ENCODE measurements around the gene NBPF3. TPM values are rescaled to one million over a fixed set of nuclear protein-coding genes. Genes with fewer than 3 reads are reported as not detected.
"Not testable (repeated sequence)": the region's sequence is repeated elsewhere in the genome, so short reads cannot be mapped to it uniquely, and the experiment has no call there.

NBPF3 gene
- total and polyA plus RNA-seq, 2 experiments from 2014 or later = 2.7 to 18.1 TPM

- Histone ChIP-seq H2AFZ (no peak overlapping the region), H3K27ac (ENCODE audit: low read depth) (no peak overlapping the region), H3K36me3 (ENCODE audit: insufficient read depth) (no peaks in the 10 kb centered on the region; the same call in 1 of the 2 replicates), H3K4me3 (no peak overlapping the region), H3K27me3 (ENCODE audit: insufficient read depth) (peaks cover 6% of the 10 kb centered on the region), H4K20me1 (replicated peaks; ENCODE audit: insufficient read depth) (no peaks in the 10 kb centered on the region), H3K4me2 (no peak overlapping the region), H3K79me2 (replicated peaks; ENCODE audit: insufficient read depth) (no peaks in the 10 kb centered on the region), H3K4me1 (ENCODE audit: insufficient read depth) (no peaks in the 10 kb centered on the region), H3F3A (replicated peaks; ENCODE audit: low read depth) (no peaks in the 10 kb centered on the region), H3K9me2 (ENCODE audit: insufficient read depth) (no peaks in the 10 kb centered on the region)
- no peaks in the 10 kb centered on the region for H3K4me1 Mint-ChIP-seq
- TF ChIP-seq CTCF (conservative IDR thresholded peaks at IDR 0.05; ENCODE audit: low read depth in 2 of 2) (no peak), ZNF331 (CRISPR knock-in tag; IDR thresholded peaks at IDR 0.05; ENCODE audit: low read depth) (no peak)
- no peaks in the 10 kb centered on the region for H3K9me3 Mint-ChIP-seq
- ATAC-seq (no peak), DNase-seq (ENCODE audit: low spot score) (no peak)
- no peak overlapping the region for H3K4me3 Mint-ChIP-seq
- no peak overlapping the region for H3K27ac Mint-ChIP-seq
- peaks cover 12% of the 10 kb centered on the region for H3K36me3 Mint-ChIP-seq (ENCODE audit: low read depth)
- peaks cover 4% of the 10 kb centered on the region for H3K27me3 Mint-ChIP-seq (ENCODE audit: insufficient read depth, low read depth, poor library complexity)
These were observed 38.4 kb downstream of the NBPF3 start for GRCh38 chr1:21478356-21478755.

- H3K9me3 Mint-ChIP-seq; H3K27ac Mint-ChIP-seq; H3K36me3 Mint-ChIP-seq (ENCODE audit: low read depth); H3K4me1 ChIP-seq (ENCODE audit: insufficient read depth); H3F3A ChIP-seq (replicated peaks; ENCODE audit: low read depth); H3K27ac ChIP-seq (ENCODE audit: low read depth); H3K9me2 ChIP-seq (ENCODE audit: insufficient read depth); ATAC-seq; H3K4me2 ChIP-seq; H3K79me2 ChIP-seq (replicated peaks; ENCODE audit: insufficient read depth); H2AFZ ChIP-seq; H3K36me3 ChIP-seq (ENCODE audit: insufficient read depth); H4K20me1 ChIP-seq (replicated peaks; ENCODE audit: insufficient read depth); H3K4me1 Mint-ChIP-seq; H3K4me3 ChIP-seq; H3K27me3 ChIP-seq (ENCODE audit: insufficient read depth); H3K4me3 Mint-ChIP-seq; DNase-seq (ENCODE audit: low spot score): not testable (repeated sequence)
- H3K27me3 Mint-ChIP-seq (ENCODE audit: insufficient read depth, low read depth, poor library complexity) = peaks cover 13% of the 10 kb centered on the region
These were observed 43.9 kb downstream of the NBPF3 start for GRCh38 chr1:21483881-21484280.

GRCh38 chr1:21489146-21489545 is 49.2 kb downstream of the NBPF3 start:
- TF ChIP-seq NANOG (IDR thresholded peaks at IDR 0.05; ENCODE audit: borderline replicate concordance) (no peak), ZNF331 (CRISPR knock-in tag; IDR thresholded peaks at IDR 0.05; ENCODE audit: low read depth) (no peak), REST (IDR thresholded peaks at IDR 0.05; ENCODE audit: unreplicated experiment) (no peak), ETS1 (IDR thresholded peaks at IDR 0.05) (no peak), JUNB (IDR thresholded peaks at IDR 0.05; ENCODE audit: unreplicated experiment) (no peak)
- ATAC-seq = no peak
- Histone ChIP-seq H3K9me2 (ENCODE audit: insufficient read depth) (no peaks in the 10 kb centered on the region), H4K20me1 (replicated peaks; ENCODE audit: insufficient read depth) (no peaks in the 10 kb centered on the region), H3K36me3 (ENCODE audit: insufficient read depth) (no peaks in the 10 kb centered on the region), H3K79me2 (replicated peaks; ENCODE audit: insufficient read depth) (no peaks in the 10 kb centered on the region), H3F3A (replicated peaks; ENCODE audit: low read depth) (no peaks in the 10 kb centered on the region), H3K27ac (ENCODE audit: low read depth) (no peak overlapping the region), H3K4me1 (ENCODE audit: insufficient read depth) (no peaks in the 10 kb centered on the region), H3K4me3 (no peak overlapping the region), H3K27me3 (ENCODE audit: insufficient read depth) (no peaks in the 10 kb centered on the region), H2AFZ (no peak overlapping the region), H3K4me2 (no peak overlapping the region)
- Mint-ChIP-seq H3K4me1 (peaks cover 6% of the 10 kb centered on the region; the same call in 1 of the 3 replicates), H3K9me3 (peaks cover 30% of the 10 kb centered on the region), H3K27ac (no peak overlapping the region), H3K36me3 (ENCODE audit: low read depth) (peaks cover 14% of the 10 kb centered on the region; the same call in 2 of the 3 replicates), H3K4me3 (no peak overlapping the region), H3K27me3 (ENCODE audit: insufficient read depth, low read depth, poor library complexity) (peaks cover 9% of the 10 kb centered on the region)
- no peak for DNase-seq (ENCODE audit: low spot score)
